ENCODE data around the gene ACHE. TPM values are rescaled to one million over a fixed set of nuclear protein-coding genes. Genes with fewer than 3 reads are reported as not detected.
"Not testable (repeated sequence)": the region's sequence is repeated elsewhere in the genome, so short reads cannot be mapped to it uniquely, and the experiment has no call there.

The ACHE gene
- total RNA-seq, 1 donor from 2014 or later, result 0.16 TPM

- Mint-ChIP-seq H3K27me3 (peaks cover 20% of the 10 kb centered on the region), H3K9me3 (no peaks in the 10 kb centered on the region), H3K36me3 (ENCODE audit: low read depth) (no peaks in the 10 kb centered on the region), H3K4me1 (peaks cover 6% of the 10 kb centered on the region), H3K4me3 (no peak overlapping the region), H3K27ac (no peak overlapping the region)
- no peak for ATAC-seq (ENCODE audit: low read depth)
- ChIA-PET POLR2A (no interaction called here), CTCF (no interaction called here)
- intact Hi-C loops (cut with micrococcal nuclease), result no loop called here
- DNase-seq, result no peak
- no peak for TF ChIP-seq CTCF (IDR thresholded peaks at IDR 0.05)
Observed at GRCh38 chr7:100914879-100915447, 19.3 kb upstream of the ACHE start.

- POLR2A ChIA-PET, result no interaction called here
- H3K4me1 Mint-ChIP-seq, result peaks cover 6% of the 10 kb centered on the region
- H3K36me3 Mint-ChIP-seq (ENCODE audit: low read depth), result no peaks in the 10 kb centered on the region
- CTCF ChIA-PET, result no interaction called here
- H3K27ac Mint-ChIP-seq, result no peak overlapping the region
- no peak for ATAC-seq (ENCODE audit: low read depth)
- DNase-seq, result no peak
- no peaks in the 10 kb centered on the region for H3K9me3 Mint-ChIP-seq
- no peak overlapping the region for H3K4me3 Mint-ChIP-seq
- H3K27me3 Mint-ChIP-seq, result peaks cover 16% of the 10 kb centered on the region
- no peak for TF ChIP-seq CTCF (IDR thresholded peaks at IDR 0.05)
- intact Hi-C loops (cut with micrococcal nuclease), result no loop called here
Observed at GRCh38 chr7:100914208-100914878, 18.7 kb upstream of the ACHE start.

GRCh38 chr7:100911484-100911883 is 15.8 kb upstream of the ACHE start:
- Mint-ChIP-seq H3K9me3 (no peaks in the 10 kb centered on the region), H3K27ac (no peak overlapping the region), H3K4me1 (peaks cover 6% of the 10 kb centered on the region), H3K36me3 (ENCODE audit: low read depth) (no peaks in the 10 kb centered on the region), H3K27me3 (peaks cover 11% of the 10 kb centered on the region), H3K4me3 (no peak overlapping the region)
- intact Hi-C loops (cut with micrococcal nuclease), result no loop called here
- CTCF ChIA-PET, result no interaction called here
- TF ChIP-seq CTCF (IDR thresholded peaks at IDR 0.05), result no peak
- POLR2A ChIA-PET, result no interaction called here
- ATAC-seq (ENCODE audit: low read depth) (no peak), DNase-seq (no peak)

- intact Hi-C loops (cut with micrococcal nuclease); CTCF ChIA-PET; H3K36me3 Mint-ChIP-seq (ENCODE audit: low read depth); H3K4me3 Mint-ChIP-seq; H3K27ac Mint-ChIP-seq; ATAC-seq (ENCODE audit: low read depth); H3K27me3 Mint-ChIP-seq; DNase-seq; H3K4me1 Mint-ChIP-seq; H3K9me3 Mint-ChIP-seq: not testable (repeated sequence)
- POLR2A ChIA-PET, result interaction anchor here (0.6 kb wide), 2 partner anchors 110 to 514 kb away, joined by 3 to 4 read pairs; no protein-coding TSS in a partner anchor
Observed at GRCh38 chr7:100910443-100910842, 14.8 kb upstream of the ACHE start.

GRCh38 chr7:100908512-100908911 is 12.8 kb upstream of the ACHE start:
- intact Hi-C loops (cut with micrococcal nuclease), result no loop called here
- ATAC-seq (ENCODE audit: low read depth), result no peak
- H3K4me1 Mint-ChIP-seq, result peaks cover 5% of the 10 kb centered on the region
- H3K4me3 Mint-ChIP-seq, result no peak overlapping the region
- POLR2A ChIA-PET, result no interaction called here
- no peak for DNase-seq
- no peak overlapping the region for H3K27ac Mint-ChIP-seq
- no peaks in the 10 kb centered on the region for H3K36me3 Mint-ChIP-seq (ENCODE audit: low read depth)
- H3K9me3 Mint-ChIP-seq, result no peaks in the 10 kb centered on the region
- CTCF ChIA-PET, result no interaction called here
- H3K27me3 Mint-ChIP-seq, result peaks cover 2% of the 10 kb centered on the region
- TF ChIP-seq CTCF (IDR thresholded peaks at IDR 0.05), result no peak
